Brain microvascular endothelial cell (primary cell): ENCODE measurements around the gene DBH.

Experiments used
- DNase-seq: peaks from one replicate; pipeline ENCODE4 v3.0.0-alpha.2; 2020
- H3K27ac ChIP-seq: fragments of 250-450 bp; sonication (Bioruptor Pico); 2 replicates; pipeline ENCODE4 v1.5.1; 2020; ENCODE audit warnings: mild to moderate bottlenecking, moderate library complexity
- H3K27me3 ChIP-seq: fragments of 250-450 bp; sonication (Bioruptor Pico); replicated peaks from 2 replicates; pipeline ENCODE4 v1.5.1; 2020; ENCODE audit warnings: mild to moderate bottlenecking
- H3K36me3 ChIP-seq: fragments of 250-450 bp; sonication (Bioruptor Pico); replicated peaks from 2 replicates; pipeline ENCODE4 v1.5.1; 2020; ENCODE audit warnings: mild to moderate bottlenecking
- H3K4me3 ChIP-seq: 2 replicates; pipeline ENCODE4 v1.5.1; 2011; ENCODE audit warnings: low read depth, mild to moderate bottlenecking, control low read depth, low read length, moderate library complexity
- CTCF ChIP-seq: IDR thresholded peaks from 2 replicates; pipeline ENCODE4 v1.5.1; 2011; ENCODE audit warnings: low read depth, mild to moderate bottlenecking, moderate library complexity, low read length, control low read depth, inconsistent platforms; ENCODE audit errors: missing control alignments
- in situ Hi-C: cut with HindIII; loops from 2 replicates; pipeline ENCODE4 v1.10.0; 2017; ENCODE audit warnings: low sequenced_read_pairs, low pct_ligation_motif_present

DBH gene

GRCh38 chr9:133679466-133680061, 43.4 kb downstream of the DBH start:
- H3K4me3 ChIP-seq = no peak overlapping the region
- H3K27me3 ChIP-seq = no peaks in the 10 kb centered on the region
- H3K27ac ChIP-seq = no peak overlapping the region
- in situ Hi-C loops = no loop called here
- no peak for DNase-seq
- TF ChIP-seq CTCF = no peak
- H3K36me3 ChIP-seq = no peaks in the 10 kb centered on the region

GRCh38 chr9:133680250-133680975, 44.2 kb downstream of the DBH start:
- in situ Hi-C loops = no loop called here
- peak; percentile 22 for TF ChIP-seq CTCF
- Histone ChIP-seq H3K27ac (no peak overlapping the region), H3K4me3 (no peak overlapping the region), H3K36me3 (no peaks in the 10 kb centered on the region), H3K27me3 (no peaks in the 10 kb centered on the region)
- no peak for DNase-seq

GRCh38 chr9:133680976-133681657, 45.0 kb downstream of the DBH start:
- Histone ChIP-seq H3K4me3 (no peak overlapping the region), H3K27me3 (no peaks in the 10 kb centered on the region), H3K36me3 (no peaks in the 10 kb centered on the region), H3K27ac (no peak overlapping the region)
- TF ChIP-seq CTCF = no peak
- no peak for DNase-seq
- in situ Hi-C loops = no loop called here

GRCh38 chr9:133681658-133682306, 45.6 kb downstream of the DBH start:
- H3K27ac ChIP-seq = no peak overlapping the region
- in situ Hi-C loops = no loop called here
- H3K27me3 ChIP-seq = no peaks in the 10 kb centered on the region
- no peak for TF ChIP-seq CTCF
- H3K4me3 ChIP-seq = no peak overlapping the region
- no peaks in the 10 kb centered on the region for H3K36me3 ChIP-seq
- no peak for DNase-seq

- no peak for DNase-seq
- H3K27ac ChIP-seq = no peak overlapping the region
- no peaks in the 10 kb centered on the region for H3K27me3 ChIP-seq
- no peak overlapping the region for H3K4me3 ChIP-seq
- TF ChIP-seq CTCF = no peak
- in situ Hi-C loops = no loop called here
- H3K36me3 ChIP-seq = no peaks in the 10 kb centered on the region
These were observed 46.8 kb downstream of the DBH start for GRCh38 chr9:133682818-133683585.
